ENCODE results near the gene TSEN34. TPM values are rescaled to one million over a fixed set of nuclear protein-coding genes. Genes with fewer than 3 reads are reported as not detected.

Gene TSEN34
- polyA plus RNA-seq, 1 of the 3 experiments (the other 2 are of a cell fraction), result 82.1 TPM

DNA sequence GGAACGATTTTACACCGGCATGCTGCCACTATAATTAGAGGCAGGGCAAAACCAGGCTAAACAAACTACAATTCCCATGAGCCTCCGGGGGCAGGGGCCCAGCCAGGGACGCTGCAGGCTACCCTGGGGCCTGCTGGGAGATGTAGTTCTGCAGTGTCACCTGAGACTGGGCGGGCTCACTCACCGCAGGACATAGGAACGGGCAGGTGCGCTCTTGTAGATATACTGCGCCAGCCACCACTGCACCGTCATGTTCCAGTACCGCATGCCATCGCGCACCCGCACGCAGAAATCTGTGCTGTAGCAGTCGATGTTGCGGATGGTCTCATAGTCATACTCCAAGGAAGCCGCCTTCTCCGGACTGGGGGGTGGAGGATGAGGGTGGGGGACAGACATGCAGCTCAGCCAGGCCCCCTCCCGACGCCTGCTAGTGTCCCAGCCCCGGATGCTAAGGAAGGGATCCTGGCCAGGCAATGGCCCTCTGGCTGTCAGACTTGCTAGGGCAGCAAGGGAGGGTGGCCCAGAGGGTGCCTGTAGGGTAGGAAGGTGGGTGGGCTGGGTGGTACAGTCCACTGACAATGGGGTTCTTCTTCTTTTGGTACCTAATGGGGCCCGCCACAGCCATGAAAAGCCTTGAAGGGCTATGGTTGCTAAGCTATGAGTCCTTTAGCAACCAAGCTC, 12.4 kb upstream of the TSEN34 start:
- H3K27me3 ChIP-seq (ENCODE audit: insufficient read depth), result no peaks in the 10 kb centered on the region
- H3K79me2 ChIP-seq (ENCODE audit: insufficient read depth), result no peaks in the 10 kb centered on the region
- peak; percentile 72 for DNase-seq
- H4K20me1 ChIP-seq (ENCODE audit: insufficient read depth), result peaks cover 5% of the 10 kb centered on the region; the same call in 1 of the 2 replicates
- TF ChIP-seq, protein P1, sequence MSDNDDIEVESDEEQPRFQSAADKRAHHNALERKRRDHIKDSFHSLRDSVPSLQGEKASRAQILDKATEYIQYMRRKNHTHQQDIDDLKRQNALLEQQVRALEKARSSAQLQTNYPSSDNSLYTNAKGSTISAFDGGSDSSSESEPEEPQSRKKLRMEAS (IDR thresholded peaks at IDR 0.05; ENCODE audit: low read depth), result no peak
- TF ChIP-seq GABPA (IDR thresholded peaks at IDR 0.05; ENCODE audit: low read depth), result no peak
- peak; percentile 44 for TF ChIP-seq CHD2 (IDR thresholded peaks at IDR 0.05; ENCODE audit: low read length, partially characterized antibody)
- TF ChIP-seq, protein P2, sequence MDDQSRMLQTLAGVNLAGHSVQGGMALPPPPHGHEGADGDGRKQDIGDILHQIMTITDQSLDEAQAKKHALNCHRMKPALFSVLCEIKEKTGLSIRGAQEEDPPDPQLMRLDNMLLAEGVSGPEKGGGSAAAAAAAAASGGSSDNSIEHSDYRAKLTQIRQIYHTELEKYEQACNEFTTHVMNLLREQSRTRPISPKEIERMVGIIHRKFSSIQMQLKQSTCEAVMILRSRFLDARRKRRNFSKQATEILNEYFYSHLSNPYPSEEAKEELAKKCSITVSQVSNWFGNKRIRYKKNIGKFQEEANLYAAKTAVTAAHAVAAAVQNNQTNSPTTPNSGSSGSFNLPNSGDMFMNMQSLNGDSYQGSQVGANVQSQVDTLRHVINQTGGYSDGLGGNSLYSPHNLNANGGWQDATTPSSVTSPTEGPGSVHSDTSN (IDR thresholded peaks at IDR 0.05), result no peak
- ChIA-PET POLR2A (no interaction called here), CTCF (interaction anchor here (1.6 to 3.5 kb wide), 2 partner anchors 10 to 11 kb away, joined by 4 to 12 read pairs; no protein-coding TSS in a partner anchor)
- no peaks in the 10 kb centered on the region for H3K9me2 ChIP-seq
- H3F3A ChIP-seq (replicated peaks; ENCODE audit: insufficient read depth), result peaks cover 7% of the 10 kb centered on the region
- peaks cover 0 to 9% of the 10 kb centered on the region in 2 experiments; a peak in 1 of 4 replicates for H3K4me1 ChIP-seq (ENCODE audit: control insufficient read depth in 1 of 2, insufficient read depth in 2 of 2, low read depth in 1 of 2, low read length in 1 of 2)
- no peak overlapping the region for H3K9ac ChIP-seq
- no peak overlapping the region for H3K27ac ChIP-seq (ENCODE audit: low read depth in 2 of 2, low read length in 1 of 2)
- no peaks in the 10 kb centered on the region for H3K9me3 ChIP-seq
- 88% methylated on average over 22 of the region's 23 CpGs for WGBS (ENCODE audit: low lambda C conversion rate)
- H3K4me3 ChIP-seq (ENCODE audit: low read depth in 2 of 2, low read length in 1 of 2), result no peak overlapping the region
- H3K4me2 ChIP-seq, result no peak overlapping the region
- H2AFZ ChIP-seq (ENCODE audit: low read depth), result no peak overlapping the region
- peaks cover 26 to 29% of the 10 kb centered on the region in 2 experiments for H3K36me3 ChIP-seq (replicated peaks in 1 of 2; ENCODE audit: control insufficient read depth in 1 of 2, insufficient read depth in 2 of 2, low read length in 1 of 2)

DNA sequence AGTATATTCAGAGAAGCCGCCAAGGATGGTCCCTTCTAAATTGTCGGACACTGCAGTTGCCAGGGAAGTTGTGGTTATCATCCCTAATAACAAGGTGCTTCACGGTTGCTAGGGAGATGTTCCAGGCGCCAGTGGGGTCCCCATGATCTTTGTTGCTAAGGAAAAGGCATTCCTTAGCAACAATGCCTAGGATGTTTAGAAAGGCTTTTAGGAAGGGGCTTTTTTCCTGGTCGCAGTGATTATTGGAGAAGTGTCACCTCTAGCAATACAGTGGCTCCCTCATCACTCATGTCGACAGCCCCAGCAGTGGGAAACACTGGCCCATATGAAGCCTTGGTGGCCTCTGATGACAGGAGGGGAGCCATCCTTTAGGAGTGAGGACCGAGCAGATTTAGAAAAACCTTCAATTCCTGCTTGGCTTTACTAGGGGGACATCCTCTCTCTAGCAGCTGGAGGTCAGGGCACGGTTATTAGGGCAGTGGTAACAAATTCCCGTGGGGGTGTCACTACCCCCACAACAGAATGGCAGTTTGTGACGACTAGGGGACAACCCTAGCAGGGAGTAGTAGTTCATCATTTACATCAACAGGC, 11.8 kb upstream of the TSEN34 start:
- Histone ChIP-seq H3K4me3 (ENCODE audit: low read depth in 2 of 2, low read length in 1 of 2) (no peak overlapping the region), H3K36me3 (replicated peaks in 1 of 2; ENCODE audit: control insufficient read depth in 1 of 2, insufficient read depth in 2 of 2, low read length in 1 of 2) (peaks cover 28 to 32% of the 10 kb centered on the region in 2 experiments), H3K9me3 (no peaks in the 10 kb centered on the region), H3K79me2 (ENCODE audit: insufficient read depth) (0 out of 2 replicates have a peak, but pooled peaks cover 5% of the 10 kb centered on the region), H3K27me3 (ENCODE audit: insufficient read depth) (no peaks in the 10 kb centered on the region), H3K9me2 (no peaks in the 10 kb centered on the region), H3K4me2 (no peak overlapping the region), H3F3A (replicated peaks; ENCODE audit: insufficient read depth) (peaks cover 3% of the 10 kb centered on the region), H3K9ac (no peak overlapping the region), H4K20me1 (ENCODE audit: insufficient read depth) (peaks cover 5% of the 10 kb centered on the region; the same call in 1 of the 2 replicates), H3K4me1 (ENCODE audit: control insufficient read depth in 1 of 2, insufficient read depth in 2 of 2, low read depth in 1 of 2, low read length in 1 of 2) (peaks cover 0 to 9% of the 10 kb centered on the region in 2 experiments; a peak in 1 of 4 replicates), H3K27ac (ENCODE audit: low read depth in 2 of 2, low read length in 1 of 2) (no peak overlapping the region), H2AFZ (ENCODE audit: low read depth) (no peak overlapping the region)
- peak; percentile 7 for DNase-seq
- ChIA-PET POLR2A (no interaction called here), CTCF (interaction anchor here (1.6 to 3.5 kb wide), 2 partner anchors 9 to 12 kb away, joined by 4 to 12 read pairs; no protein-coding TSS in a partner anchor)
- TF ChIP-seq, protein P3, sequence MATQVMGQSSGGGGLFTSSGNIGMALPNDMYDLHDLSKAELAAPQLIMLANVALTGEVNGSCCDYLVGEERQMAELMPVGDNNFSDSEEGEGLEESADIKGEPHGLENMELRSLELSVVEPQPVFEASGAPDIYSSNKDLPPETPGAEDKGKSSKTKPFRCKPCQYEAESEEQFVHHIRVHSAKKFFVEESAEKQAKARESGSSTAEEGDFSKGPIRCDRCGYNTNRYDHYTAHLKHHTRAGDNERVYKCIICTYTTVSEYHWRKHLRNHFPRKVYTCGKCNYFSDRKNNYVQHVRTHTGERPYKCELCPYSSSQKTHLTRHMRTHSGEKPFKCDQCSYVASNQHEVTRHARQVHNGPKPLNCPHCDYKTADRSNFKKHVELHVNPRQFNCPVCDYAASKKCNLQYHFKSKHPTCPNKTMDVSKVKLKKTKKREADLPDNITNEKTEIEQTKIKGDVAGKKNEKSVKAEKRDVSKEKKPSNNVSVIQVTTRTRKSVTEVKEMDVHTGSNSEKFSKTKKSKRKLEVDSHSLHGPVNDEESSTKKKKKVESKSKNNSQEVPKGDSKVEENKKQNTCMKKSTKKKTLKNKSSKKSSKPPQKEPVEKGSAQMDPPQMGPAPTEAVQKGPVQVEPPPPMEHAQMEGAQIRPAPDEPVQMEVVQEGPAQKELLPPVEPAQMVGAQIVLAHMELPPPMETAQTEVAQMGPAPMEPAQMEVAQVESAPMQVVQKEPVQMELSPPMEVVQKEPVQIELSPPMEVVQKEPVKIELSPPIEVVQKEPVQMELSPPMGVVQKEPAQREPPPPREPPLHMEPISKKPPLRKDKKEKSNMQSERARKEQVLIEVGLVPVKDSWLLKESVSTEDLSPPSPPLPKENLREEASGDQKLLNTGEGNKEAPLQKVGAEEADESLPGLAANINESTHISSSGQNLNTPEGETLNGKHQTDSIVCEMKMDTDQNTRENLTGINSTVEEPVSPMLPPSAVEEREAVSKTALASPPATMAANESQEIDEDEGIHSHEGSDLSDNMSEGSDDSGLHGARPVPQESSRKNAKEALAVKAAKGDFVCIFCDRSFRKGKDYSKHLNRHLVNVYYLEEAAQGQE (IDR thresholded peaks at IDR 0.05; ENCODE audit: low read depth, low read length), result no peak
- TF ChIP-seq FOXJ3 (CRISPR knock-in tag; IDR thresholded peaks at IDR 0.05) (no peak), GATA2 (CRISPR knock-in tag; IDR thresholded peaks at IDR 0.05) (no peak), EP300 (IDR thresholded peaks at IDR 0.05; ENCODE audit: borderline replicate concordance in 1 of 2, low read depth in 1 of 2, low read length in 1 of 2) (no peak), FOXM1 (IDR thresholded peaks at IDR 0.05; ENCODE audit: low read depth) (no peak), RXRA (IDR thresholded peaks at IDR 0.05; ENCODE audit: borderline replicate concordance, low read depth) (no peak), MEF2A (IDR thresholded peaks at IDR 0.05; ENCODE audit: borderline replicate concordance, low read depth) (no peak), POLR2AphosphoS5 (IDR thresholded peaks at IDR 0.05; ENCODE audit: low read depth, low read length) (no peak)
- TF ChIP-seq, protein P1 (IDR thresholded peaks at IDR 0.05; ENCODE audit: low read depth), result no peak
- TF ChIP-seq, protein P4, sequence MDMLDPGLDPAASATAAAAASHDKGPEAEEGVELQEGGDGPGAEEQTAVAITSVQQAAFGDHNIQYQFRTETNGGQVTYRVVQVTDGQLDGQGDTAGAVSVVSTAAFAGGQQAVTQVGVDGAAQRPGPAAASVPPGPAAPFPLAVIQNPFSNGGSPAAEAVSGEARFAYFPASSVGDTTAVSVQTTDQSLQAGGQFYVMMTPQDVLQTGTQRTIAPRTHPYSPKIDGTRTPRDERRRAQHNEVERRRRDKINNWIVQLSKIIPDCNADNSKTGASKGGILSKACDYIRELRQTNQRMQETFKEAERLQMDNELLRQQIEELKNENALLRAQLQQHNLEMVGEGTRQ (IDR thresholded peaks at IDR 0.05; ENCODE audit: borderline replicate concordance, low read depth, low read length), result no peak
- WGBS (ENCODE audit: low lambda C conversion rate), result 95% methylated on average over 9 of the region's 10 CpGs
